ENCODE measurements around the gene SLC1A1.

- TF ChIP-seq CTCF (IDR thresholded peaks at IDR 0.05) = no peak
- TF ChIP-seq POLR2A (IDR thresholded peaks at IDR 0.05) = no peak
- no peak for TF ChIP-seq EP300 (IDR thresholded peaks at IDR 0.05)
- peak; percentile 52 to 79 (median 64) for TF ChIP-seq POLR2AphosphoS5 (IDR thresholded peaks at IDR 0.05)
Observed at GRCh38 chr9:4590430-4591122, 100.3 kb downstream of the SLC1A1 start.

Data from sigmoid colon (tissue), 4 donors.